ENCODE data around the gene ERC1.

- TF ChIP-seq CTCF (IDR thresholded peaks at IDR 0.05) (no peak), POLR2A (IDR thresholded peaks at IDR 0.05) (no peak), POLR2AphosphoS5 (IDR thresholded peaks at IDR 0.05; ENCODE audit: insufficient read depth in 1 of 2, low read depth in 1 of 2) (no peak)
These were observed 318.6 kb downstream of the ERC1 start for GRCh38 chr12:1309613-1310012.

All from vagina (tissue), 2 donors.